ENCODE results near the gene AKTIP.

The AKTIP gene

DNA sequence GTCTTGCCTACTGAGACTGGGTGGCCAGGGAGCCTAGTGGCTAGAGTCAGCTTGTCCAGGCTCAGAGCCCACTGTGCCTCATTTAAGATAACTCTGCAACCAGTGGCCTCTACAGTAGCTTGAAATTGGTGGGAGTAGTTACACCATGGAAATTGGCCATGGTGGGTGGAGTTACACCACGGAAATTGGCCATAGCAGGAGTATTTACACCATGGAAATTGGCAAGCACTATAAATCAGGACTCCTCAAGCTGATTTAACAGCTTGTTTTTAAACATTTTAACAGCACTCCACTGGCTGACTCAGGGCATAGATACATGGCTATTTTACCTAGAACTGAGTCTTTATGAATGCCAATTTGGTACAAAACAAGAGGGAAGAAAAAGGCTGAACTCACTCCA, 27.7 kb upstream of the AKTIP start:
- Histone ChIP-seq H3K4me3 (ENCODE audit: extremely low read depth, insufficient read depth, low read length, poor library complexity, severe bottlenecking) (no peak overlapping the region), H3K27ac (ENCODE audit: low read depth, low read length, severe bottlenecking) (no peak overlapping the region), H3K9me3 (ENCODE audit: control insufficient read depth, low read length) (no peaks in the 10 kb centered on the region), H3K4me1 (ENCODE audit: control insufficient read depth, insufficient read depth, low read length, poor library complexity, severe bottlenecking) (no peaks in the 10 kb centered on the region), H3K36me3 (ENCODE audit: control insufficient read depth, insufficient read depth, low read length) (no peaks in the 10 kb centered on the region)
- 88% methylated on average over 1 of the region's 1 CpG; no CpG with 5 or more reads in 1 of the 2 experiments for WGBS, 2 experiments (ENCODE audit: insufficient coverage in 2 of 2)

DNA sequence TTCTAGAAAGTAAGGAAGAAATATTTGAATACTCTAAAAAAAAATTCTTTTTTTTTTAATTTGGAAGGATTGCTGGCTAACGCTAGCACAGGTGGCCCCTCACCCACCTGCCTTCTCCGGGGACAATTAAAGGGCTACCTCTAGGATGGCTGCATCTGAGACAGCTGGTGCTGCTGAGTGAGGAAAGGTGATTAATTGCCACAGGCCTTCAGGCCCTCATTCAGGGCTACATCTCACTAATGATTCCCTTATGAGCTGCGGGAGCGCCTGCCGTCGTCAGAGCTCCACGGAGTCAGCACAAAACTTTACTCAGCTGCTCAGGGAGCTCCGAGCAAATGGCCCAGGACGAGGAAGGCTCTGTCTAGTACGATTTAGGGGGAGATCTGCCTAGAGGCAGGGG, 27.0 kb upstream of the AKTIP start:
- no peak overlapping the region for H3K27ac ChIP-seq (ENCODE audit: low read depth, low read length, severe bottlenecking)
- no peaks in the 10 kb centered on the region for H3K36me3 ChIP-seq (ENCODE audit: control insufficient read depth, insufficient read depth, low read length)
- 82% methylated on average over 2 to 8 of the region's 10 CpGs for WGBS, 2 experiments (ENCODE audit: insufficient coverage in 2 of 2)
- H3K9me3 ChIP-seq (ENCODE audit: control insufficient read depth, low read length) = no peaks in the 10 kb centered on the region
- H3K4me1 ChIP-seq (ENCODE audit: control insufficient read depth, insufficient read depth, low read length, poor library complexity, severe bottlenecking) = no peaks in the 10 kb centered on the region
- no peak overlapping the region for H3K4me3 ChIP-seq (ENCODE audit: extremely low read depth, insufficient read depth, low read length, poor library complexity, severe bottlenecking)

DNA sequence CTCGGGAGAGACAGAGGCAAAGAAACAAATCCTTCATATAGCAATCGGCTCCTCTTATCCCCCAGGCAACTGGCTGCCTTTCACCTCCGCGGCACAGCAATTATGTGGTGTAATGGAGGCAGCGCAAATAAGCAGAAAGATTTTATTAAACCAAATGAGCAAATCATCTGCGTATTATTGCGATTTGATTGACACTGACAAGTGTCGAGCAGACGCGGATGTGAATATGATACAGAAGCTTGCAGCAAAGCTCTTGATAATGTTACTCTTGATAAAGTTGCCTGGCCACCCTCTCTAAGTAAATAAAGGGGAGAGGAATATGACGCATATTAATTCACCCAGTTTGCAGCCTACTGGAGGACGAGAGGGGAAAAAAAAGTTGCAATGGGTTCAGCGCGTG, 26.5 kb upstream of the AKTIP start:
- H3K27ac ChIP-seq (ENCODE audit: low read depth, low read length, severe bottlenecking) = no peak overlapping the region
- H3K36me3 ChIP-seq (ENCODE audit: control insufficient read depth, insufficient read depth, low read length) = no peaks in the 10 kb centered on the region
- no peak overlapping the region for H3K4me3 ChIP-seq (ENCODE audit: extremely low read depth, insufficient read depth, low read length, poor library complexity, severe bottlenecking)
- H3K9me3 ChIP-seq (ENCODE audit: control insufficient read depth, low read length) = no peaks in the 10 kb centered on the region
- no peaks in the 10 kb centered on the region for H3K4me1 ChIP-seq (ENCODE audit: control insufficient read depth, insufficient read depth, low read length, poor library complexity, severe bottlenecking)
- 94 to 98% methylated on average over 6 to 8 of the region's 14 CpGs for WGBS, 2 experiments (ENCODE audit: insufficient coverage in 2 of 2)

- Histone ChIP-seq H3K27ac (ENCODE audit: low read depth, low read length, severe bottlenecking) (no peak overlapping the region), H3K9me3 (ENCODE audit: control insufficient read depth, low read length) (no peaks in the 10 kb centered on the region), H3K4me3 (ENCODE audit: extremely low read depth, insufficient read depth, low read length, poor library complexity, severe bottlenecking) (no peak overlapping the region), H3K36me3 (ENCODE audit: control insufficient read depth, insufficient read depth, low read length) (no peaks in the 10 kb centered on the region), H3K4me1 (ENCODE audit: control insufficient read depth, insufficient read depth, low read length, poor library complexity, severe bottlenecking) (no peaks in the 10 kb centered on the region)
- WGBS, 2 experiments (ENCODE audit: insufficient coverage in 2 of 2) = 91 to 92% methylated on average over 6 of the region's 6 CpGs
These were observed 25.8 kb upstream of the AKTIP start for GRCh38 chr16:53528797-53529196.

GRCh38 chr16:53523971-53524548, 21.1 kb upstream of the AKTIP start:
- no peak overlapping the region for H3K27ac ChIP-seq (ENCODE audit: low read depth, low read length, severe bottlenecking)
- no peaks in the 10 kb centered on the region for H3K4me1 ChIP-seq (ENCODE audit: control insufficient read depth, insufficient read depth, low read length, poor library complexity, severe bottlenecking)
- H3K9me3 ChIP-seq (ENCODE audit: control insufficient read depth, low read length) = no peaks in the 10 kb centered on the region
- H3K4me3 ChIP-seq (ENCODE audit: extremely low read depth, insufficient read depth, low read length, poor library complexity, severe bottlenecking) = no peak overlapping the region
- H3K36me3 ChIP-seq (ENCODE audit: control insufficient read depth, insufficient read depth, low read length) = no peaks in the 10 kb centered on the region
- WGBS, 2 experiments (ENCODE audit: insufficient coverage in 2 of 2) = 87 to 92% methylated on average over 14 of the region's 15 CpGs

DNA sequence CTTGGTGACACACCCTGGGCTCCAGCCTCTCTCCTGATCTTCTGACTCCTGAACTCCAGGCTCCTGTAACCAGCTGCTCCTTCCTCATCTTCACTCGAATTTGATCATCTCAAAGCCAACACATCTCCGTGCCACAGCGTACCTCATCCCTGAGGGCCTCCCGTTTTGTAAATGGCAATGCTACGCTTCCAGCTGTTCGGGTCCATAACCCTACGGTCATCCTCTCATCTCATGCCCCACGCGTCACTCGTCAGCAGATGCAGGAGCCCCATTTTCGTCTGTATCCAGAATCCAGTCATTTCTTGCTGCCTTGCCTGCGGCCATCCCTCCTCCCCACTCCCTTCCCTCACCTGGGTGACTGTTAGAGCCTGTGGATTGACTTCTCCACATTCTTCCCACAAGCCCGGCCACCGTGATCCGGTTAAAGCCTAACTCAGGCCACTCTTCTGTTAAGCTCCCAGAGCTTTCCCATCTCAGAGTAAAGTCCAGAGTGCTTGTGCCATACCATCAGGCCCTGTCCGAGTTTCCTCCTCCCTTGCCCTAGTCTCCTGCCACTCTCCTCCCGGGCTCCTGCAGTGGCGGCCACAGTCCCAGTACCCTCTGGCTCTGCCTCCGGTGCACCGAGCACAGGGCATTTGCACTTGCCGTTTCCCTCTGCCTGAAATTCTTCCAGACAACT, 20.3 kb upstream of the AKTIP start:
- no peak overlapping the region for H3K27ac ChIP-seq (ENCODE audit: low read depth, low read length, severe bottlenecking)
- WGBS, 2 experiments (ENCODE audit: insufficient coverage in 2 of 2) = 92% methylated on average over 18 to 21 of the region's 21 CpGs
- no peak overlapping the region for H3K4me3 ChIP-seq (ENCODE audit: extremely low read depth, insufficient read depth, low read length, poor library complexity, severe bottlenecking)
- no peaks in the 10 kb centered on the region for H3K9me3 ChIP-seq (ENCODE audit: control insufficient read depth, low read length)
- H3K36me3 ChIP-seq (ENCODE audit: control insufficient read depth, insufficient read depth, low read length) = no peaks in the 10 kb centered on the region
- no peaks in the 10 kb centered on the region for H3K4me1 ChIP-seq (ENCODE audit: control insufficient read depth, insufficient read depth, low read length, poor library complexity, severe bottlenecking)

DNA sequence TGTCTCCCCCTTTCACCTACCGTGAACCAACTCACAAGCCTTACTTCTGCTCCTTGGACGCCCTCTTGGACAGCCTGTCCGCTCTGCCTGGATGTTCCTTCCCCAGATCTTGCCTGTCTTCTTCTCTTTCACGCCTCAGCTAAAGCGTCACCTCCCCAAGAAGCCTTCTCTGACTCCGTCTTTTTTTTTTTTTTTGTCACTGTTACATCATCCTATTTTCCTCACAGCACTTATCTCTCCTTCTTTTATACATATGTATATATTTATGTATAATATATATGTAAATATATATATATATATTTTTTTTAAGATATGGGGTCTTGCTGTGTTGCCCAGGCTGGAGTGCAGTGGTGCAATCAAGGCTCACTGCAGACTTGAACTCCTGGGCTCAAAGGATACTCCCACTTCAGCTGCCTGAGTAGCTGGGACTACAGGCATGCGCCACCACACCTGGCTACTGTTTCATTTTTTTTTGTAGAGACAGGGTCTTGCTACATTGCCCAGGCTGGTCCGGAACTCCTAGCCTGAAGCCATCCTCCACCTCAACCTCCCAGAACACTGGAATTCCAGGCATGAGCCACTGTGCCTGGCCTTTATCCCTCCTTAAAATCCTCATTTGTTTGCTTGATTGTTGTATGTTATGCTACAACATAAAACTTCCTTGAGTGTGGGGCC, 16.5 kb upstream of the AKTIP start:
- 92 to 96% methylated on average over 3 to 7 of the region's 8 CpGs for WGBS, 2 experiments (ENCODE audit: insufficient coverage in 2 of 2)
- Histone ChIP-seq H3K4me3 (ENCODE audit: extremely low read depth, insufficient read depth, low read length, poor library complexity, severe bottlenecking) (no peak overlapping the region), H3K27ac (ENCODE audit: low read depth, low read length, severe bottlenecking) (no peak overlapping the region), H3K36me3 (ENCODE audit: control insufficient read depth, insufficient read depth, low read length) (no peaks in the 10 kb centered on the region), H3K4me1 (ENCODE audit: control insufficient read depth, insufficient read depth, low read length, poor library complexity, severe bottlenecking) (no peaks in the 10 kb centered on the region), H3K9me3 (ENCODE audit: control insufficient read depth, low read length) (no peaks in the 10 kb centered on the region)

DNA sequence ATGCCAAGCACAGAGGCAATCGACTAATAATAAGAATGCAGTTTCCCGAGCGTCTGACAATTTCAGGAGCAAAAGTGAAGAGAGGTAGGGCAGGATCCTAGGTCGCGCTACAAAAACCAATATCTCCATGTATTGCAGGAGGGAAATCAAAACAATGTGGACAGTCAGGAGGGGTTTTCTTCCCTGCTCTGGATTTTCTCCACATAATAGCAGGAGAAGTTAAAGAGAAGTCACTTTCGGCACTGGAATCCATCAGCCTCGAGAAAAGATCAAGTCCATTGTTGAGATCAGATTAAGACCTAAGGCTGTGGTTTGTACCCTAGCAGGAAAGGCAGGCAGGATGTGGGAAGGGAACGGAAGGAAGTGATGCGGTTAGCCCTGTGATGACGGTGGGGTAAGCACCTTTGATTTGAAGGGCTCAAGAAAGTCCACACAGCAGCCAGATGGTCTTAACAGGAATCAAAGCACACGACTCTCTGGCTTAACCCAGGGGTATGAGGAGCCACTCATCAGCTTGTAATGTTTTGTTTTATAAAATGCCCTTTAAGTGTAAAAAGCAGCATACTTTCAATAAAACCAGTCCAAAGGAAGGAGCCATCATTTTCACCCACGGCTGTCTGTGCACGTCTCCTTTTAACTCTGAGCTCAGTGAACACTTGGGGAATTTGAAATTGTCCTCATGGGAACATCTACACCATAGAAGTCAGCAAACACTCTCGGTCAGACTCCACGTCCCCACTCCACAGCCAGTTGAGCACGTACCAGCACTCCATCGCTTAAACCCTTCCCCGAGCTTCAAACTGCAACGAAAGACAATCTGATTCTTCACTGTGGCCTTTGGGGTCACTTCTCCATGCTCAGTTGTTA, 15.8 kb upstream of the AKTIP start:
- Histone ChIP-seq H3K4me1 (ENCODE audit: control insufficient read depth, insufficient read depth, low read length, poor library complexity, severe bottlenecking) (no peaks in the 10 kb centered on the region), H3K9me3 (ENCODE audit: control insufficient read depth, low read length) (no peaks in the 10 kb centered on the region), H3K4me3 (ENCODE audit: extremely low read depth, insufficient read depth, low read length, poor library complexity, severe bottlenecking) (no peak overlapping the region), H3K27ac (ENCODE audit: low read depth, low read length, severe bottlenecking) (peak overlapping the region; percentile 64), H3K36me3 (ENCODE audit: control insufficient read depth, insufficient read depth, low read length) (no peaks in the 10 kb centered on the region)
- WGBS, 2 experiments (ENCODE audit: insufficient coverage in 2 of 2) = 90 to 95% methylated on average over 15 to 17 of the region's 19 CpGs

DNA sequence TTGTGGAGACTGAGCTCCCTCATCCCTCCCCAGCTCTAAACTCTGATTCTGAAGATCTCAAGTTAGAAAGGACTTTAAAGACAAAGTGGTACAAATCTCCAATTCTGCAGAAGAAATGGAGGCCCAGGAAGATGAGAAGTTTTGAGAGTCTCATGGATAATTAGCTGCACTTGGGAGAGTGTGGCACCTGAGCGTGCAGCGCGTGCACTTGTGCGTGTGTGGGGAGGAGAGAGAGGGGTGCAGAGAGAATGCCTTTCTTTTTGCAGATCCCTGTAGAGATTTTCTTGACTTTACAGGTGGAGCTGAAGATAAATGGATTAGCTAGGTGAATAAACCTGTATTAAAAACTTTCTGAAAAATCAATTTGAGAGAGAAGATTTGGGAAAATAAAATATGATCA, 14.8 kb upstream of the AKTIP start:
- 96 to 97% methylated on average over 4 of the region's 4 CpGs for WGBS, 2 experiments (ENCODE audit: insufficient coverage in 2 of 2)
- Histone ChIP-seq H3K4me1 (ENCODE audit: control insufficient read depth, insufficient read depth, low read length, poor library complexity, severe bottlenecking) (no peaks in the 10 kb centered on the region), H3K36me3 (ENCODE audit: control insufficient read depth, insufficient read depth, low read length) (no peaks in the 10 kb centered on the region), H3K27ac (ENCODE audit: low read depth, low read length, severe bottlenecking) (no peak overlapping the region), H3K9me3 (ENCODE audit: control insufficient read depth, low read length) (peaks cover 8% of the 10 kb centered on the region), H3K4me3 (ENCODE audit: extremely low read depth, insufficient read depth, low read length, poor library complexity, severe bottlenecking) (no peak overlapping the region)

GRCh38 chr16:53515811-53516210, 12.8 kb upstream of the AKTIP start:
- WGBS, 2 experiments (ENCODE audit: insufficient coverage in 2 of 2) = 90 to 93% methylated on average over 2 of the region's 2 CpGs
- H3K4me1 ChIP-seq (ENCODE audit: control insufficient read depth, insufficient read depth, low read length, poor library complexity, severe bottlenecking) = no peaks in the 10 kb centered on the region
- no peaks in the 10 kb centered on the region for H3K36me3 ChIP-seq (ENCODE audit: control insufficient read depth, insufficient read depth, low read length)
- no peak overlapping the region for H3K4me3 ChIP-seq (ENCODE audit: extremely low read depth, insufficient read depth, low read length, poor library complexity, severe bottlenecking)
- peaks cover 8% of the 10 kb centered on the region for H3K9me3 ChIP-seq (ENCODE audit: control insufficient read depth, low read length)
- H3K27ac ChIP-seq (ENCODE audit: low read depth, low read length, severe bottlenecking) = no peak overlapping the region
